SH-SY5Y (cell line): Measurements from ENCODE around the gene UNC5C.

Experiments used
- GATA2 ChIP-seq: IDR thresholded peaks from 2 replicates; pipeline ENCODE4 v1.6.1; 2011; ENCODE audit warnings: mild to moderate bottlenecking, low read depth, low read length
- GATA3 ChIP-seq: IDR thresholded peaks from 2 replicates; pipeline ENCODE4 v1.6.1; 2011; ENCODE audit warnings: low read depth, mild to moderate bottlenecking, low read length, moderate library complexity

DNA sequence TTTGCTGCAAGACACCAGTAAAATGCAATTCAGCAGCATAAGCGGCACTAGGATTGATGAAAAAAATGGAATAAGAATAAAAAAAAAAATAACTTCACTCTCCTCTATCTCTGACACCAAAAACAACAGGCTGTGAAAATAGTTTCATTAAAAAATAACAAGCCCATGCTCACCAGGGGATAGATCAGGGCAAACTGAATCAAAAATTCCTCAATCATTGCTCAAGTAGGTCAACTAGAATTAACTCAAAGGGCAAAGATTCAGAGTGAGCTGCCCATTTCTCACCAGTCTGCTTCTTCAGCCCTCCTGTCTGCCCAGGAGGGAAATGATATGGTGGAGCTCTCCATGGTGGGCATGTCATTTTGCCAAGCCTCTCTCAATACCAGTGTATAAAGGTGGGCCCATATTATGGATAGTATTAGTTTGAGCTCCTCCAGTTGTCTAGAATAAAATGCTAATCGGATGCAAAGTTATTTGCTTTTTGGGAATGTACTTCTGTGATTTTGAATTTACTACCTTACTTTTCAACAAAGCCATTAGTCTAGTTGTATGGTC, 153.9 kb downstream of the UNC5C start:
- TF ChIP-seq GATA3 (no peak), GATA2 (no peak)
